OCI-LY1 (cell line): Measurements from ENCODE around the gene TYSND1.

Experiments used
- EZH2 ChIP-seq: fragments of 200-600 bp; sonication (generic), shearing (Covaris generic); IDR thresholded peaks from 2 replicates; pipeline ENCODE4 v1.8.0; 2017; ENCODE audit warnings: borderline replicate concordance, mixed run types, mild to moderate bottlenecking, antibody characterized with exemption, low read length, moderate library complexity, mixed read lengths
- TF ChIP-seq, protein P1 (sequence below): fragments of 200-600 bp; sonication (generic), shearing (Covaris generic); IDR thresholded peaks from 2 replicates; pipeline ENCODE4 v1.5.1; 2017; ENCODE audit warnings: mild to moderate bottlenecking, antibody characterized with exemption, low read length, moderate library complexity, mixed read lengths

DNA sequence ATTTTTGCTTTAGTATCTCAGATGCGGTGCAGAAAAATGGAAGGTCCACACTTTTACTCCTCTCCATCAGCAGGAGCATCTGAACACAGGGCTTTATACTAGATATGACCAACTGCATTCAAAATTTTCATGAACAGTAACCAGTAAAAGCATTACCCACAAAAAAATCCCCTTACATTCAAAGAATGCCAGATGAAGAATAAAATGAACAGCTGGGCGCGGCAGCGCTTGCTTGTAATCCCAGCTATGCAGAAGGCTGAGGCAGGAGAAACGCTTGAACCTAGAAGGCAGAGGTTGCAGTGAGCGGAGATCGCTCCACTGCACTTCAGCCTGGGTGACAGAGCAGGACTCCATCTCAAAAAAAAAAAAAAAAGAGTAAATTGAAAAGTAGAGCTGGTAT, 20.7 kb upstream of the TYSND1 start:
- TF ChIP-seq, protein P1, sequence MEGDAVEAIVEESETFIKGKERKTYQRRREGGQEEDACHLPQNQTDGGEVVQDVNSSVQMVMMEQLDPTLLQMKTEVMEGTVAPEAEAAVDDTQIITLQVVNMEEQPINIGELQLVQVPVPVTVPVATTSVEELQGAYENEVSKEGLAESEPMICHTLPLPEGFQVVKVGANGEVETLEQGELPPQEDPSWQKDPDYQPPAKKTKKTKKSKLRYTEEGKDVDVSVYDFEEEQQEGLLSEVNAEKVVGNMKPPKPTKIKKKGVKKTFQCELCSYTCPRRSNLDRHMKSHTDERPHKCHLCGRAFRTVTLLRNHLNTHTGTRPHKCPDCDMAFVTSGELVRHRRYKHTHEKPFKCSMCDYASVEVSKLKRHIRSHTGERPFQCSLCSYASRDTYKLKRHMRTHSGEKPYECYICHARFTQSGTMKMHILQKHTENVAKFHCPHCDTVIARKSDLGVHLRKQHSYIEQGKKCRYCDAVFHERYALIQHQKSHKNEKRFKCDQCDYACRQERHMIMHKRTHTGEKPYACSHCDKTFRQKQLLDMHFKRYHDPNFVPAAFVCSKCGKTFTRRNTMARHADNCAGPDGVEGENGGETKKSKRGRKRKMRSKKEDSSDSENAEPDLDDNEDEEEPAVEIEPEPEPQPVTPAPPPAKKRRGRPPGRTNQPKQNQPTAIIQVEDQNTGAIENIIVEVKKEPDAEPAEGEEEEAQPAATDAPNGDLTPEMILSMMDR = no peak
- TF ChIP-seq EZH2 = no peak
